Limb (tissue), 2 donors: Measurements from ENCODE around the gene MCRIP2.
A peak's percentile ranks its signal among the peaks of the same experiment; 100 is the strongest.
"Not testable (repeated sequence)": the region's sequence is repeated elsewhere in the genome, so short reads cannot be mapped to it uniquely, and the experiment has no call there.

ENCODE experiments used
- DNase-seq, 2 donors: peaks; one replicate each; pipeline ENCODE4 v3.0.0-alpha.2; 2016; ENCODE audit errors: extremely low spot score in 2 of 2

MCRIP2 gene

GRCh38 chr16:641326-642188, at the start of gene MCRIP2:
Gene MCRIP2, plus strand, starts transcription at chr16:641828. Its CDS starts 164 bp downstream, at chr16:641992.
- DNase-seq = peak; percentile 18 to 74

GRCh38 chr16:591892-592517, 49.6 kb upstream of the MCRIP2 start:
- no peak for DNase-seq

- DNase-seq = peak in 1 of 2 donors; percentile 32
These were observed 48.9 kb upstream of the MCRIP2 start for GRCh38 chr16:592518-593306.

- peak in 1 of 2 donors; percentile 25 for DNase-seq
These were observed 48.2 kb upstream of the MCRIP2 start for GRCh38 chr16:593406-593805.

- DNase-seq = no peak
These were observed 47.8 kb upstream of the MCRIP2 start for GRCh38 chr16:593807-594206.

- DNase-seq = peak in 1 of 2 donors; percentile 23
These were observed 46.5 kb upstream of the MCRIP2 start for GRCh38 chr16:595094-595528.

GRCh38 chr16:595942-596735, 45.5 kb upstream of the MCRIP2 start:
- DNase-seq = no peak

- DNase-seq = no peak
These were observed 44.9 kb upstream of the MCRIP2 start for GRCh38 chr16:596736-597060.

- DNase-seq = not testable (repeated sequence)
These were observed 44.0 kb upstream of the MCRIP2 start for GRCh38 chr16:597655-598054.

GRCh38 chr16:598823-599739, 42.5 kb upstream of the MCRIP2 start:
- DNase-seq = no peak

GRCh38 chr16:600781-601180, 40.8 kb upstream of the MCRIP2 start:
- DNase-seq = no peak

GRCh38 chr16:603933-604332, 37.7 kb upstream of the MCRIP2 start:
- DNase-seq = no peak

GRCh38 chr16:606656-607307, 34.8 kb upstream of the MCRIP2 start:
- DNase-seq = no peak

- DNase-seq = no peak
These were observed 33.6 kb upstream of the MCRIP2 start for GRCh38 chr16:608019-608418.

- no peak for DNase-seq
These were observed 32.3 kb upstream of the MCRIP2 start for GRCh38 chr16:609316-609715.

- no peak for DNase-seq
These were observed 31.6 kb upstream of the MCRIP2 start for GRCh38 chr16:609984-610383.

GRCh38 chr16:610513-611381, 30.9 kb upstream of the MCRIP2 start:
- no peak for DNase-seq

- no peak for DNase-seq
These were observed 26.5 kb upstream of the MCRIP2 start for GRCh38 chr16:615122-615521.
